A549 (cell line): Measurements from ENCODE around the gene IL17F.

ENCODE experiments used
- BHLHE40 ChIP-seq: IDR thresholded peaks from 2 replicates; pipeline ENCODE4 v1.6.1; 2012; ENCODE audit warnings: low read depth, low read length, inconsistent platforms
- CEBPB ChIP-seq, 2 experiments: fragments of >200 bp in 1 of 2; sonication (Bioruptor Twin) in 1 of 2; formaldehyde crosslinking in 1 of 2; IDR thresholded peaks; 2 replicates each; pipeline ENCODE4 v1.6.1; 2012 to 2016
- CHD4 ChIP-seq: fragments of 200-600 bp; sonication (generic); IDR thresholded peaks from 2 replicates; pipeline ENCODE4 v1.6.1; 2016; ENCODE audit warnings: antibody characterized with exemption, mild to moderate bottlenecking, borderline replicate concordance
- EP300 ChIP-seq, 2 experiments: fragments of >200 bp; sonication (Bioruptor Twin); formaldehyde crosslinking; IDR thresholded peaks; 2 replicates in 1 of 2; 3 replicates in 1 of 2; pipeline ENCODE4 v1.6.1; 2016 to 2017
- JUN ChIP-seq, 2 experiments: fragments of >200 bp; sonication (Bioruptor Twin); formaldehyde crosslinking; IDR thresholded peaks; 2 replicates in 1 of 2; 3 replicates in 1 of 2; pipeline ENCODE4 v1.6.1; 2016 to 2017
- POLR2A ChIP-seq: IDR thresholded peaks from 2 replicates; pipeline ENCODE4 v1.6.1; 2012; ENCODE audit warnings: mild to moderate bottlenecking, low read length
- RAD21 ChIP-seq, 2 experiments: fragments of >200 bp in 1 of 2; sonication (Bioruptor Twin) in 1 of 2; formaldehyde crosslinking in 1 of 2; IDR thresholded peaks in 1 of 2; conservative IDR thresholded peaks in 1 of 2; 2 replicates in 1 of 2; 3 replicates in 1 of 2; pipeline ENCODE4 v1.6.1; 2012 to 2018; ENCODE audit warnings: inconsistent platforms in 1 of 2
- SREBF2 ChIP-seq: fragments of 450-650 bp; IDR thresholded peaks from 2 replicates; pipeline ENCODE4 v1.6.1; 2014; ENCODE audit warnings: mild to moderate bottlenecking, moderate library complexity
- TF ChIP-seq, protein P1 (sequence below): fragments of >200 bp; sonication (Bioruptor Twin); formaldehyde crosslinking; IDR thresholded peaks from 3 replicates; pipeline ENCODE4 v1.5.1; 2016
- TF ChIP-seq, protein P2 (sequence below): fragments of 250-450 bp; sonication (Bioruptor Pico); IDR thresholded peaks from 2 replicates; pipeline ENCODE4 v1.5.0; 2020; ENCODE audit warnings: low read depth, mild to moderate bottlenecking, moderate library complexity
- TF ChIP-seq, protein P3 (sequence below): fragments of 250-450 bp; sonication (Bioruptor Pico); IDR thresholded peaks from 2 replicates; pipeline ENCODE4 v1.5.0; 2021; ENCODE audit warnings: mild to moderate bottlenecking, moderate library complexity, borderline replicate concordance

DNA sequence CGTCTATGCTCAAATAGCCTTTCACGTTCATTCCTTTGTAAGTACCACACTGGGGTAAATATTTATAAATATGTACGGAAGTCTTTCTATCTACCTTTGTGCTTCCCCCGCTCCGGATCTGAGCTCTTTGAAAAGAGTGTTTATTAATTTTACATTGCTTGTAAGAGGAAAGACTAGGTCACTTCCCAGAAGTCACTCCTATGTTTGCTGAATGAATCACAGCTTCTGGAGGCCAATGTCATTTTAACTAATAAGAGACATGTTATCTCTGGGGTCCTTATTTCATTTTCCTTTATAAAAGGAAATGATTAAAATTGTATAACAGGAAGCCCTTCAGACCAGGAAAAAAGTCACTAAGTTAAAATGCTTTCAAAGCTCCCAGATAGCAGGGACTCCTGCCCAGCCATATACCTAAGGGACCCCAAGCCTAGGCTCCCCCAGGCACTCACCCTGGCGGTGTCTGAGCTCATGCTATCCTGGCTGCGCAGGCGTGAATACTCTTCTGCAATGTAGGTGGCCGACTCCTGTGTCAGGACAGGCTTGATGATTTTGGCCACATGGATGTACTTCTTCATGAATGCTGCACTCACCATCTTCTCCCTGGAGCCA is 27.7 kb upstream of the IL17F start:
- TF ChIP-seq, protein P1, sequence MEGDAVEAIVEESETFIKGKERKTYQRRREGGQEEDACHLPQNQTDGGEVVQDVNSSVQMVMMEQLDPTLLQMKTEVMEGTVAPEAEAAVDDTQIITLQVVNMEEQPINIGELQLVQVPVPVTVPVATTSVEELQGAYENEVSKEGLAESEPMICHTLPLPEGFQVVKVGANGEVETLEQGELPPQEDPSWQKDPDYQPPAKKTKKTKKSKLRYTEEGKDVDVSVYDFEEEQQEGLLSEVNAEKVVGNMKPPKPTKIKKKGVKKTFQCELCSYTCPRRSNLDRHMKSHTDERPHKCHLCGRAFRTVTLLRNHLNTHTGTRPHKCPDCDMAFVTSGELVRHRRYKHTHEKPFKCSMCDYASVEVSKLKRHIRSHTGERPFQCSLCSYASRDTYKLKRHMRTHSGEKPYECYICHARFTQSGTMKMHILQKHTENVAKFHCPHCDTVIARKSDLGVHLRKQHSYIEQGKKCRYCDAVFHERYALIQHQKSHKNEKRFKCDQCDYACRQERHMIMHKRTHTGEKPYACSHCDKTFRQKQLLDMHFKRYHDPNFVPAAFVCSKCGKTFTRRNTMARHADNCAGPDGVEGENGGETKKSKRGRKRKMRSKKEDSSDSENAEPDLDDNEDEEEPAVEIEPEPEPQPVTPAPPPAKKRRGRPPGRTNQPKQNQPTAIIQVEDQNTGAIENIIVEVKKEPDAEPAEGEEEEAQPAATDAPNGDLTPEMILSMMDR, result no peak
- TF ChIP-seq, protein P2, sequence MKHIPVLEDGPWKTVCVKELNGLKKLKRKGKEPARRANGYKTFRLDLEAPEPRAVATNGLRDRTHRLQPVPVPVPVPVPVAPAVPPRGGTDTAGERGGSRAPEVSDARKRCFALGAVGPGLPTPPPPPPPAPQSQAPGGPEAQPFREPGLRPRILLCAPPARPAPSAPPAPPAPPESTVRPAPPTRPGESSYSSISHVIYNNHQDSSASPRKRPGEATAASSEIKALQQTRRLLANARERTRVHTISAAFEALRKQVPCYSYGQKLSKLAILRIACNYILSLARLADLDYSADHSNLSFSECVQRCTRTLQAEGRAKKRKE, result no peak
- no peak for TF ChIP-seq CHD4
- TF ChIP-seq POLR2A, result no peak
- TF ChIP-seq, protein P3, sequence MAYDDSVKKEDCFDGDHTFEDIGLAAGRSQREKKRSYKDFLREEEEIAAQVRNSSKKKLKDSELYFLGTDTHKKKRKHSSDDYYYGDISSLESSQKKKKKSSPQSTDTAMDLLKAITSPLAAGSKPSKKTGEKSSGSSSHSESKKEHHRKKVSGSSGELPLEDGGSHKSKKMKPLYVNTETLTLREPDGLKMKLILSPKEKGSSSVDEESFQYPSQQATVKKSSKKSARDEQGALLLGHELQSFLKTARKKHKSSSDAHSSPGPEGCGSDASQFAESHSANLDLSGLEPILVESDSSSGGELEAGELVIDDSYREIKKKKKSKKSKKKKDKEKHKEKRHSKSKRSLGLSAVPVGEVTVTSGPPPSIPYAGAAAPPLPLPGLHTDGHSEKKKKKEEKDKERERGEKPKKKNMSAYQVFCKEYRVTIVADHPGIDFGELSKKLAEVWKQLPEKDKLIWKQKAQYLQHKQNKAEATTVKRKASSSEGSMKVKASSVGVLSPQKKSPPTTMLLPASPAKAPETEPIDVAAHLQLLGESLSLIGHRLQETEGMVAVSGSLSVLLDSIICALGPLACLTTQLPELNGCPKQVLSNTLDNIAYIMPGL (CRISPR knock-in tag), result no peak
- TF ChIP-seq RAD21 (conservative IDR thresholded peaks at IDR 0.05 in 1 of 2, IDR thresholded peaks at IDR 0.05 in 1 of 2), result no peak
- no peak for TF ChIP-seq SREBF2
- TF ChIP-seq BHLHE40, result no peak
- no peak for TF ChIP-seq CEBPB (IDR thresholded peaks at IDR 0.05)
- no peak for TF ChIP-seq EP300 (IDR thresholded peaks at IDR 0.05)
- TF ChIP-seq JUN (IDR thresholded peaks at IDR 0.05), result no peak
